LHCN-M2 (cell line): ENCODE measurements around the gene VARS1. TPM values are rescaled to one million over a fixed set of nuclear protein-coding genes. Genes with fewer than 3 reads are reported as not detected.

ENCODE experiments used
- DNase-seq: peaks from one replicate; pipeline ENCODE4 v3.0.0-alpha.2; 2012; ENCODE audit warnings: low read depth
- total RNA-seq: library from RNA; depleted of rRNA; stranded (reverse); fragments of >200 nt; gene quantifications from 2 replicates; pipeline ENCODE4 v1.2.3, GENCODE V29; 2014

VARS1 gene
- total RNA-seq, 1 experiment from 2014 or later = 68.7 TPM

- DNase-seq = peak; percentile 34
These were observed 23.6 kb downstream of the VARS1 start for GRCh38 chr6:31771992-31772358.

- DNase-seq = no peak
These were observed 24.7 kb downstream of the VARS1 start for GRCh38 chr6:31770860-31771259.

- peak; percentile 43 for DNase-seq
These were observed 25.7 kb downstream of the VARS1 start for GRCh38 chr6:31769684-31770371.

GRCh38 chr6:31768363-31769257 lies 26.9 kb downstream of the VARS1 start:
- no peak for DNase-seq

GRCh38 chr6:31767096-31767645 lies 28.4 kb downstream of the VARS1 start:
- DNase-seq = no peak

GRCh38 chr6:31765910-31766794 lies 29.4 kb downstream of the VARS1 start:
- DNase-seq = no peak

- no peak for DNase-seq
These were observed 30.0 kb downstream of the VARS1 start for GRCh38 chr6:31765559-31765909.

GRCh38 chr6:31764198-31764597 lies 31.4 kb downstream of the VARS1 start:
- DNase-seq = no peak

GRCh38 chr6:31763619-31763940 lies 32.0 kb downstream of the VARS1 start:
- DNase-seq = peak; percentile 78

GRCh38 chr6:31762878-31763618 lies 32.5 kb downstream of the VARS1 start:
- DNase-seq = no peak

- no peak for DNase-seq
These were observed 33.2 kb downstream of the VARS1 start, which contains the start of gene SAPCD1 for GRCh38 chr6:31762356-31762755. Gene SAPCD1, plus strand, starts transcription at chr6:31762656. Its CDS starts 399 bp downstream, at chr6:31763055.

GRCh38 chr6:31761343-31761742 lies 34.2 kb downstream of the VARS1 start:
- DNase-seq = no peak

- no peak for DNase-seq
These were observed 34.8 kb downstream of the VARS1 start for GRCh38 chr6:31760790-31761189.

GRCh38 chr6:31758281-31758680 lies 37.3 kb downstream of the VARS1 start:
- DNase-seq = no peak

- DNase-seq = peak; percentile 83
These were observed 42.7 kb downstream of the VARS1 start for GRCh38 chr6:31752739-31753319.

- no peak for DNase-seq
These were observed 45.0 kb downstream of the VARS1 start for GRCh38 chr6:31750411-31751022.

- DNase-seq = no peak
These were observed 46.1 kb downstream of the VARS1 start for GRCh38 chr6:31749301-31750036.
